Smooth muscle cell (in vitro differentiated cells): ENCODE results near the gene TSSC4. TPM values are rescaled to one million over a fixed set of nuclear protein-coding genes. Genes with fewer than 3 reads are reported as not detected.
"Not testable (repeated sequence)": the region's sequence is repeated elsewhere in the genome, so short reads cannot be mapped to it uniquely, and the experiment has no call there.

Experiments used
- DNase-seq: peaks from one replicate; lab custom pipeline; 2025; ENCODE audit not compliant: unreplicated experiment; lab: John Stamatoyannopoulos, UW
- H2AFZ ChIP-seq: fragments of 200-600 bp; sonication (generic); 2 replicates; pipeline ENCODE4 v1.6.0; 2016; ENCODE audit warnings: antibody characterized with exemption, low read depth, mild to moderate bottlenecking
- H3F3A ChIP-seq: fragments of 200-600 bp; sonication (generic); 2 replicates; pipeline ENCODE4 v1.6.0; 2017; ENCODE audit warnings: antibody characterized with exemption, low read depth
- H3K27ac ChIP-seq: fragments of 200-600 bp; sonication (generic); 2 replicates; pipeline ENCODE4 v1.5.1; 2016; ENCODE audit warnings: low read depth, mild to moderate bottlenecking
- H3K27me3 ChIP-seq: fragments of 200-600 bp; sonication (generic); 2 replicates; pipeline ENCODE4 v1.6.1; 2016; ENCODE audit warnings: low read depth, mild to moderate bottlenecking
- H3K36me3 ChIP-seq: fragments of 200-600 bp; sonication (generic); 2 replicates; pipeline ENCODE4 v1.5.1; 2016; ENCODE audit warnings: low read depth
- H3K4me1 ChIP-seq: fragments of 200-600 bp; sonication (generic); 2 replicates; pipeline ENCODE4 v1.5.1; 2016; ENCODE audit warnings: low read depth
- H3K4me2 ChIP-seq: fragments of 200-600 bp; sonication (generic); 2 replicates; pipeline ENCODE4 v1.6.0; 2016; ENCODE audit warnings: mild to moderate bottlenecking
- H3K4me3 ChIP-seq: fragments of 200-600 bp; sonication (generic); 2 replicates; pipeline ENCODE4 v1.5.1; 2016; ENCODE audit warnings: mild to moderate bottlenecking
- H3K79me2 ChIP-seq: fragments of 200-600 bp; sonication (generic); 2 replicates; pipeline ENCODE4 v1.6.0; 2016; ENCODE audit warnings: low read depth, mild to moderate bottlenecking
- H3K9ac ChIP-seq: fragments of 200-600 bp; sonication (generic); 2 replicates; pipeline ENCODE4 v1.6.0; 2016; ENCODE audit warnings: low read depth
- H3K9me3 ChIP-seq: fragments of 200-600 bp; sonication (generic); replicated peaks from 2 replicates; pipeline ENCODE4 v1.5.1; 2016; ENCODE audit warnings: low read depth
- H4K20me1 ChIP-seq: fragments of 200-600 bp; sonication (generic); 2 replicates; pipeline ENCODE4 v1.6.0; 2016; ENCODE audit warnings: low read depth
- CTCF ChIP-seq: fragments of 200-600 bp; sonication (generic); IDR thresholded peaks from 2 replicates; pipeline ENCODE4 v1.5.1; 2017; ENCODE audit warnings: borderline replicate concordance, mild to moderate bottlenecking, antibody characterized with exemption; ENCODE audit not compliant: insufficient read depth, poor library complexity, severe bottlenecking
- WGBS: methylation state at CpG from one replicate; pipeline ENCODE4 v1.1.7; 2016; ENCODE audit warnings: low lambda C conversion rate; 5-methylcytosine and 5-hydroxymethylcytosine counted together
- polyA plus RNA-seq: library from polyadenylated mRNA; unstranded; fragments of >200 nt; fragmentation: Nextera tagmentation; extraction: Ambion mirVana; gene quantifications from 2 replicates; pipeline ENCODE4 v1.2.1, GENCODE V29; 2016
- total RNA-seq: library from RNA; depleted of rRNA; stranded (reverse); fragments of >200 nt; gene quantifications from 2 replicates; pipeline ENCODE4 v1.2.3, GENCODE V29; 2014

TSSC4 gene
- total and polyA plus RNA-seq, 2 experiments from 2014 or later, result 32.5 to 82.3 TPM

- no peak for DNase-seq
- no peaks in the 10 kb centered on the region for H4K20me1 ChIP-seq
- H3K4me3 ChIP-seq, result no peak overlapping the region
- no peak overlapping the region for H3K9ac ChIP-seq
- H3K27me3 ChIP-seq, result no peaks in the 10 kb centered on the region
- no peaks in the 10 kb centered on the region for H3K36me3 ChIP-seq
- TF ChIP-seq CTCF, result no peak
- 71% methylated on average over 7 of the region's 7 CpGs for WGBS
- no peak overlapping the region for H3K27ac ChIP-seq
- no peaks in the 10 kb centered on the region for H3K4me1 ChIP-seq
- no peaks in the 10 kb centered on the region for H3F3A ChIP-seq
- H3K4me2 ChIP-seq, result no peak overlapping the region
- H3K9me3 ChIP-seq, result no peaks in the 10 kb centered on the region
- no peak overlapping the region for H2AFZ ChIP-seq
- H3K79me2 ChIP-seq, result no peaks in the 10 kb centered on the region
Observed at GRCh38 chr11:2355000-2355644, 45.4 kb upstream of the TSSC4 start.

- no peaks in the 10 kb centered on the region for H3K9me3 ChIP-seq
- H3K27ac ChIP-seq, result no peak overlapping the region
- H3K4me2 ChIP-seq, result no peak overlapping the region
- no peaks in the 10 kb centered on the region for H3K36me3 ChIP-seq
- DNase-seq, result no peak
- no peaks in the 10 kb centered on the region for H3F3A ChIP-seq
- H3K4me3 ChIP-seq, result no peak overlapping the region
- H3K9ac ChIP-seq, result no peak overlapping the region
- WGBS, result 59% methylated on average over 7 of the region's 8 CpGs
- H4K20me1 ChIP-seq, result no peaks in the 10 kb centered on the region
- TF ChIP-seq CTCF, result no peak
- no peaks in the 10 kb centered on the region for H3K27me3 ChIP-seq
- H2AFZ ChIP-seq, result no peak overlapping the region
- no peaks in the 10 kb centered on the region for H3K79me2 ChIP-seq
- H3K4me1 ChIP-seq, result no peaks in the 10 kb centered on the region
Observed at GRCh38 chr11:2357246-2357645, 43.3 kb upstream of the TSSC4 start.

GRCh38 chr11:2357651-2358050 is 42.9 kb upstream of the TSSC4 start:
- H3K4me2 ChIP-seq, H3K27ac ChIP-seq, H2AFZ ChIP-seq, H3K79me2 ChIP-seq, H3K9me3 ChIP-seq, H3K36me3 ChIP-seq, H3K9ac ChIP-seq, DNase-seq, H3K27me3 ChIP-seq, H3K4me1 ChIP-seq, H3F3A ChIP-seq, H4K20me1 ChIP-seq, H3K4me3 ChIP-seq: not testable (repeated sequence)
- 95% methylated on average over 13 of the region's 13 CpGs for WGBS

GRCh38 chr11:2358754-2359442 is 41.7 kb upstream of the TSSC4 start:
- Histone ChIP-seq H4K20me1 (no peaks in the 10 kb centered on the region), H3K36me3 (no peaks in the 10 kb centered on the region), H3K9ac (no peak overlapping the region), H3K9me3 (no peaks in the 10 kb centered on the region), H3K4me3 (no peak overlapping the region), H3K27ac (no peak overlapping the region), H3K4me2 (no peak overlapping the region), H2AFZ (no peak overlapping the region), H3F3A (no peaks in the 10 kb centered on the region), H3K4me1 (no peaks in the 10 kb centered on the region), H3K27me3 (no peaks in the 10 kb centered on the region), H3K79me2 (no peaks in the 10 kb centered on the region)
- TF ChIP-seq CTCF, result no peak
- no peak for DNase-seq
- 95% methylated on average over 11 of the region's 11 CpGs for WGBS
